ENCODE measurements around the gene YBEY.
"Not testable (repeated sequence)": the region's sequence is repeated elsewhere in the genome, so short reads cannot be mapped to it uniquely, and the experiment has no call there.

YBEY gene

DNA sequence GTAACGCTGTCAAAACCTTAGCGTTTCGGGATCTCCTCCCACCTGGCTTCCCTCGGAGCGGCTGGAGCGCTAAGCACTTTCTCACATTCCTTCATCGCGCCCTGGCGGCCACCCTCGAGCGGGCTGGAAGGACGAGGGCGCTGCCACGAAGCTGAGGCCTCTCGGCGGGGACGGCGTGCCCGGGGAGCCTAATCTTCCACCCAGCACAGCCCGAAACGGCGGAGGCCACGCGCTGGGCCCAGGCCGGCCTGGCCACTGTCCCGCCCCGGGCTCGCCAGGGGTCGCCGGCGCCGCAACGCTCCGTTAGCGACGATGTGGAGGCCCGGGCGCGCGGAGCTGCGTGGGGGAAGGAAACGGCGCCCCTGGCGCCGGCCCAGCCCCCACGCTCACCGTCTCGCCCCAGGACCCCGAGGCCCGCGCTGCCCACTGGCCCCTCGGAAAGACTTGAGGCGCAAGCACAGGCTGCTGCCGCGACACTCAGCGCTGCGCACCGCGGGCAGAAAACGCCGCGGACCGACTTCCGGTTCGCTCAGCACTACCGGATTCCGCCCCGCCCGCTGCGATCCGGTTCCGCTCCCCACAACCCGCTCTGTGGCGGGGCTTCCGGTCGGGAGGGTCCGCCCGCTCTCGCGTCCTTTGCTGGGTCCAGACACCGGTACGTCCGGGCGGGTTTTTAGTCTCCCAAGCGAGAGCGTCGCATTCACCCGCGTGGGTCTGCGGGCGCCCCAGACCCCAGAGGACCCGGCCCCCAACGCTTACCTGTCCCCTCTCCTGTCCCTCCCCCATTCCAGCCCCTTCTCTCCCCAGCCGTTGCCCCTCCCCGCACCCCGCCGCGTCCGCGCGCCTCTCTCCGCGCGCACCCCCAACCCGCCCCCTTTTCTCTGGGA is at the start of gene YBEY:
YBEY (plus strand) TSS at position 582 of the 887 bp plus-strand sequence. CDS start 572 bp downstream, outside the sequence.
- peak; percentile 63 to 84 (median 75) for DNase-seq (ENCODE audit: low read depth in 4 of 4, low spot score in 1 of 4)

DNA sequence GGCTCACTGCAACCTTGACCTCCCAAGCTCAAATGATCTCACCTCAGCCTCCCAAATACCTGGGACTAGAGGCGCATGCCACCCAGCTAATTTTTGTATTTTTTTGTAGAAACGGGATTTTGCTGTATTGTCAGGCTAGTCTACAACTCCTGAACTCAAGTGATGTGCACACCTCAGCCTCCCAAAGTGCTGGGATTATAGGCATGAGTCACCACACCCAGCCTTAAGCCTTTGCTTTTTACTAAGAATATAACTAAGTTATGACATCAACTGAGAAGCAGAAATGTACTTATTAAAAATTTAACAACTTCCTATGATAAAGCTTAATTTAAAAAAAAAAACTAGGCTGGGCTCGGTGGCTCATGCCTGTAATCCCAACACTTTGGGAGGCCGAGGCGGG is 48.7 kb upstream of the YBEY start:
- no peak for DNase-seq (ENCODE audit: low read depth in 4 of 4, low spot score in 1 of 4)

- DNase-seq (ENCODE audit: low read depth in 4 of 4, low spot score in 1 of 4): no peak
Measured at GRCh38 chr21:46239817-46240325, 46.3 kb upstream of the YBEY start.

DNA sequence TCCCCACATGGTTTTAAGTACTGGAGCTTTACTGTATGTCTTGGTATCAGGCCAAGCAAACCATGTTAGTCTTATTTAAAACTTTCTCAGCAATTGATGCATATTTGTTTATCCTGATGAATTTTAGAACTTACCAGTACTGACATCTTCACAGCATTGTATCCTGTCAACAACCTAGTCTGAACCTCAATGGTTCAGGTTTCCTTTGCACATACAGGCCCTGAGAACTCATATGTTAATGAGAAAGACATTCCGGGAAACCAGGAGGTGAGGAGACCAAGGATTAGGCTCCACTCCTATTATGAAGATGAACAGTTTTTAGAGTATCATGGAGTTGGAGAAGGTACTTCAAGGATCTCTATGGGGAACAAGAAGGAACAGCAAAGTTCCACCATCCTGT is 44.6 kb upstream of the YBEY start:
- DNase-seq (ENCODE audit: low read depth in 4 of 4, low spot score in 1 of 4): not testable (repeated sequence)

DNA sequence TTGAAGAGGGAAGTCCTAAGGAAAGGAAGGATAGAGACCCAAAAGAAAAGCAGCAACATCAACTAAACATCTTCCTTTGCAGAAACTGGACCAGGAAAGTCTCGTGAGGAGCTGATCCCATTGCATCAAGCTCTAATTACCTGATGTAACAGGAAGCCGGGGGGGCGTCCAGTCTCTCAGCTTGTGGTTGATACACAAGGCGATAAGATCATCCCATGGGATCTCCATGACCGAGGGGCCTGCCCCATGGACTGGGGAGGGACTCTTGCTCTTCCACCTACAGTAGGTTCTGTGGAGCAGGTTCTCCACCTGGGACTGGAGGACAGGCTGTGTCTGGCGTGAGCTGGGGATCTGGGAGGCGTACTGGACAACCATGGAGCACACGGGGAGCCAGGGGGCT is 42.8 kb upstream of the YBEY start:
- DNase-seq (ENCODE audit: low read depth in 4 of 4, low spot score in 1 of 4): no peak

- DNase-seq (ENCODE audit: low read depth in 4 of 4, low spot score in 1 of 4): no peak
Measured at GRCh38 chr21:46243960-46244361, 42.2 kb upstream of the YBEY start.

DNA sequence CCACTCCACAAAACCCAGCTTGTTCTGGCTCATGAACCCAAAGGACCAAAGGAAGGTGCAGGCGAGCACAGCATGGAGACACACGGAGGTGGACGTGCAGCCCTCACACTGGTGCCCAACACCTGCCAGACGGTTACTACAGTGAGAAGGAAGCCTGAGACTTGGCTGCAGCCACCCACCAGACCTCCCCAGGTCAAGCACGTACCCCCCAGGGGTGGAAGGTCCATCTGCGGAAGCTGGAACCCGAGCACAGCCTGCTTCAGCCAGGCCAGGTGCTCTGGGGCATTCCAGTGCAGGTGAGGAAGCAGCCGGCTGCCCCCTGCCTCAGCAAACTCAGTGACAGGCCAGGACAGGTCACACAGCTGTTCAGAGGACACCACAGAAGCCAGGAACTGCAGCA is 41.5 kb upstream of the YBEY start:
- no peak for DNase-seq (ENCODE audit: low read depth in 4 of 4, low spot score in 1 of 4)

- no peak for DNase-seq (ENCODE audit: low read depth in 4 of 4, low spot score in 1 of 4)
Measured at GRCh38 chr21:46245213-46245915, 40.8 kb upstream of the YBEY start.

DNA sequence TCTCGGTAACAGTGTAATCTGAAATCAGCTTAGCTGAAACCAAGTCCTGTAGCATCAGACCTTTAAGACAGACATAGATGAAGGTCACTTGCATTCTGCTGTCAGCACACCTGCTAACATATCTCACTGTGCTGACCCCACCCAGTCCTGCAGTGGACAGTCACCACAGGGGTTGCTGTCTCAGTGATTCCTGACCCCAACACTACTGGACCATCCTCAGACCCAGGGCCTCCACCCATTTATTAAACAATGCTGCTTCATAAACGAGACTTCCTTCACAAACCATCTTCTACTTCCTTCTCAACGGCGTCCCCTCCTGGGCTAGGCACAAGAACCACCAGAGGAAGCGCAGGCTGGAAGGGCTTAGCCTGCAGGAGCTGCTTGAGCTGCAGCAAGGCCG is 39.8 kb upstream of the YBEY start:
- DNase-seq (ENCODE audit: low read depth in 4 of 4, low spot score in 1 of 4): no peak

DNA sequence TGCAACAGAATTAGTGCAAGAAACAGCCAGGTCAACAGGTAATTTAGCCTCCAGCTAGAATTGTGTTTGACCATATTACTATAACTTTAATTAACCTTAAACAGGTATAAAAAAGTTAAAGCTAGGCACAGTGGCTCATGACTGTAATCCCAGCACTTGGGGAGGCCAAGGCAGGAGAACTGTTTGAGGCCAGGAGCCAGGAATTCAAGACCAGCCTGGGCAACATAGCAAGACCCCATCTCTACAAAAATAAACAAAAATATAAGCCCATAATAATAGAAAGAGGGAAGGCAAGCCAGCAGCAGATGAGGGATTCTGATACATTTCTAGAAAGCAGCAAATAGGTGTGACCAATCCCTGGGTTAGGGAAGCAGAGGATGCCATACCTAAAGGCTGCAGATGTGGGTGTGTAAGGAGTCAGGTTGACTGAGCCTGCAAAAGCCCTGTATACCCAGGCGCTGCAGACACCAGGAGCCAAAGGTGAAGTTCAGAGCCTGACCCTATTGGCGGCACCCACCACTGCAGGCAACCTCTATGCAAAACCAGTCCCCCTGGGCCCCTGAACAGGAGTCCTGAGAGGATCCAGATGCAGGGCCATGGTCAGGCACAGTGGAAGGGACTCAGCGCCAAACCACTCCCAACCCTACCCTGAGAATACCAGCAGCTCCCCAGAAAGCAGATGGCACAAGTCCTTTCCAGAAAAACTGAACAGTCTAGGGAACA is 38.3 kb upstream of the YBEY start:
- DNase-seq (ENCODE audit: low read depth in 4 of 4, low spot score in 1 of 4): no peak

GRCh38 chr21:46248422-46248782 is 37.7 kb upstream of the YBEY start:
- DNase-seq (ENCODE audit: low read depth in 4 of 4, low spot score in 1 of 4): no peak

DNA sequence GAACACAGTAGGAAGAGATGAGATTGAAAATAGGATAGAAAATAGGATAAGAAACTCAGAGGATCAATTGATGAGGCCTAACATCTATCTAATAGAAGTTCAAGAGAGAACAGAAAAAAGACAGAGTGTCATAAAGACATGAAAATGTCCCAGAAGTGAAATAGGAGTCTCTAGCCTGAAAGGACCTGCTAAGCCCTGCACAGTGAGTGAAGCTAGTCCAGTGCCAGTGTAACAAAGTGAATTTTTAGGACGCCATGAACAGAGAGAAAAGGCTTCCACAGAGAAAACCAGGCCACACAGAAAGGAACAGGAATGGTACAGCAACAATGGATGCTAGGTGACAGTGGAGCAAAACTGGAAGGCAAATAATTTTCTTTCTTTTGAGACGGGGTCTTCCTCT is 37.3 kb upstream of the YBEY start:
- DNase-seq (ENCODE audit: low read depth in 4 of 4, low spot score in 1 of 4): no peak

GRCh38 chr21:46250146-46250725 is 35.9 kb upstream of the YBEY start:
- no peak for DNase-seq (ENCODE audit: low read depth in 4 of 4, low spot score in 1 of 4)

DNA sequence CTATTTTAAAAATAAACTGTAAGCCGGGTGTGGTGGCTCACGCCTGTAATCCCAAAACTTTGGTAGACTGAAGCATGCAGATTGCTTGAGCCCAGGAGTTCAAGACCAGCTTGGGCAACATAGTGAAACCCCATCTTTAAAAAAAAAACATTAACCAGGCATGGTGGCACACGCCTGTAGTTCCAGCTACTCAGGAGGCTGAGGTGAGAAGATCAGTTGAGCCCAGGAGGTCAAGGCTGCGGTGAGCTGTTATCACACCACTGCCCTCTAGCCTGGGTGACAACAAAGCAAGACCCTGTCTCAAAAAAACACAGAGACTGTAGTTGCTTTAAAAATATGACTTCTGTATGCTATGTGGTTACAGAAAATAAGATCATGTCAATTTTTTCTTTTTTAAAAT is 33.3 kb upstream of the YBEY start:
- DNase-seq (ENCODE audit: low read depth in 4 of 4, low spot score in 1 of 4): no peak

- DNase-seq (ENCODE audit: low read depth in 4 of 4, low spot score in 1 of 4): peak in 2 of 4 experiments; percentile 15 to 16
Measured at GRCh38 chr21:46253610-46254124, 32.5 kb upstream of the YBEY start.

GRCh38 chr21:46254208-46254975 is 31.8 kb upstream of the YBEY start:
- DNase-seq (ENCODE audit: low read depth in 4 of 4, low spot score in 1 of 4): no peak

GRCh38 chr21:46255166-46255565 is 31.0 kb upstream of the YBEY start:
- no peak for DNase-seq (ENCODE audit: low read depth in 4 of 4, low spot score in 1 of 4)

DNA sequence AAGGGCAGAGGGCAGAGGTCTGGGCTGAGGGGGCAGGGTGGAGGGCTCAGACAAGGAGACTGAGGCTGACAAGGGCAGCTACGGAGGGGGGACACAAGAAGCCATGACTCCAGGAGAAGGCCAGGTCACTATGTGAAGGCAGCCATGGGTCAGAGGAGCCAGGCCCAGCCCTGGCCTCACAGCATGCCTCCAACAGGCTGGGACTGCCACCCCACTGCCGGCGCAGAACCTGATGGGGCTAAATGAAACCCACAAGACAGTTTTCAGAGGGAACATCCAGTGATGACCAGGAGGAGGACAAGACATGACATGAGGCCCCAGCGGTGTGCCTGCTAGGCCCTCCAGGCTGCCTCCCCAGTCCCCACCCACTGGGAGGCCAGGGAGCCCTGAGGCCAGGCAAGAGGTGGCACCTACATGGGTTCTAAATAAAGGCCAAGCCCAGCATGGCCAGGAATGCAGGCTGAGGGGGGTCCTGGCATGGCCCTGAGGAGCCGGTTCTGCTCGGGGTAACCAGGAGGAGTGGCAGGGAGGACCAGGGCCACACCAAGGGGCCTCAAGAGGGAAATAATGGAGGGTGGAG is 30.3 kb upstream of the YBEY start:
- DNase-seq (ENCODE audit: low read depth in 4 of 4, low spot score in 1 of 4): no peak

- no peak for DNase-seq (ENCODE audit: low read depth in 4 of 4, low spot score in 1 of 4)
Measured at GRCh38 chr21:46256501-46256994, 29.6 kb upstream of the YBEY start.

Measured in stimulated activated CD4-positive, alpha-beta T cell treated with anti-CD3 and anti-CD28 coated beads, Interleukin-1b, Interleukin-23, amount 100 ng/mL, for 24 hours (primary cell).